Inflammatory macrophage treated with lipopolysaccharide for 4 hours (primary cell): ENCODE data around the gene TMTC4.
A peak's percentile ranks its signal among the peaks of the same experiment; 100 is the strongest.
"Not testable (repeated sequence)": the region's sequence is repeated elsewhere in the genome, so short reads cannot be mapped to it uniquely, and the experiment has no call there.

Experiments used
- DNase-seq: peaks from one replicate; pipeline ENCODE4 v3.0.0-alpha.2; 2020

Gene TMTC4

GRCh38 chr13:100674572-100674871 lies at the start of gene TMTC4:
Gene TMTC4 (minus strand): TSS chr13:100674795. CDS start chr13:100670362, 4,433 bp downstream.
- DNase-seq: peak; percentile 14

GRCh38 chr13:100722517-100722916 lies 47.9 kb upstream of the TMTC4 start:
- DNase-seq: no peak

GRCh38 chr13:100721885-100722512 lies 47.4 kb upstream of the TMTC4 start:
- peak; percentile 37 for DNase-seq

DNA sequence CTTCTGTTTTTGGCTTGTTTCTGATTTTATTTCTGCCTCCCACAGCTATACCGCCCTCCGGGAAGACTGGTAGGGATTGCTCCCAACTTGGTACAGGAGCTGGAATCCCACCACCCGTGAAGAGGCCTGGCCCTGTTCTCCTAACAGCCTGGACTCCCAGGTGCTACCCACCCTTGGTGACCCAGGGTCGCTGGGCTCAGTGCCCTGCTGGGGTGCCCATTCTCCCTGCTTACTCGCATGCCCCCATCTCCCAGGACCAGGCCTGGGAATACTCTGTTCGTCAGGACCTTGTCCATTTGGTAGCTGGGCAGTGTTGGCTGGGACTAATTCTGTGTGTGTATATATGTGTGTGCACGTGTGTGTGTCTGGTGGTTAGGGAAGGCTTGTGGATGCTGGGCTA lies 41.0 kb upstream of the TMTC4 start:
- DNase-seq: no peak

DNA sequence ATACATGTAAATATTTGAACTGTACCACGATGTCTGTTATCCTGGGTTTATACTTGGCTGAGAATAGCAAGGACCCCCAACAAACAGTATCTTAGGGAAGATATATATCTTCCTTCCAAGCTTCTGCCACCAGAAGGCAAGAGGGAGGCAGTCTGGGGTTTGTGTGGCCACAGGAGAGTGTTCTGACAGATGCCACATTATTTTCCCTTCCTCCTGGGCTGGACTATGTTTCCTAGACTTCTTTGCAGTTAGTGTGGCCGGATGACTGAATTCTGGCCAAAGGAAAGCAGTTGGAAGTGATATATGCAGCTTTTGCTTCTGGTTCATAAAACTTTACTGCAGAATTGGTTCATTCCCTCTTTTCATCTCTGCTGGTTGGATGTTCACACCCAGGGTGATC lies 39.9 kb upstream of the TMTC4 start:
- no peak for DNase-seq

GRCh38 chr13:100710176-100710575 lies 35.6 kb upstream of the TMTC4 start:
- no peak for DNase-seq

DNA sequence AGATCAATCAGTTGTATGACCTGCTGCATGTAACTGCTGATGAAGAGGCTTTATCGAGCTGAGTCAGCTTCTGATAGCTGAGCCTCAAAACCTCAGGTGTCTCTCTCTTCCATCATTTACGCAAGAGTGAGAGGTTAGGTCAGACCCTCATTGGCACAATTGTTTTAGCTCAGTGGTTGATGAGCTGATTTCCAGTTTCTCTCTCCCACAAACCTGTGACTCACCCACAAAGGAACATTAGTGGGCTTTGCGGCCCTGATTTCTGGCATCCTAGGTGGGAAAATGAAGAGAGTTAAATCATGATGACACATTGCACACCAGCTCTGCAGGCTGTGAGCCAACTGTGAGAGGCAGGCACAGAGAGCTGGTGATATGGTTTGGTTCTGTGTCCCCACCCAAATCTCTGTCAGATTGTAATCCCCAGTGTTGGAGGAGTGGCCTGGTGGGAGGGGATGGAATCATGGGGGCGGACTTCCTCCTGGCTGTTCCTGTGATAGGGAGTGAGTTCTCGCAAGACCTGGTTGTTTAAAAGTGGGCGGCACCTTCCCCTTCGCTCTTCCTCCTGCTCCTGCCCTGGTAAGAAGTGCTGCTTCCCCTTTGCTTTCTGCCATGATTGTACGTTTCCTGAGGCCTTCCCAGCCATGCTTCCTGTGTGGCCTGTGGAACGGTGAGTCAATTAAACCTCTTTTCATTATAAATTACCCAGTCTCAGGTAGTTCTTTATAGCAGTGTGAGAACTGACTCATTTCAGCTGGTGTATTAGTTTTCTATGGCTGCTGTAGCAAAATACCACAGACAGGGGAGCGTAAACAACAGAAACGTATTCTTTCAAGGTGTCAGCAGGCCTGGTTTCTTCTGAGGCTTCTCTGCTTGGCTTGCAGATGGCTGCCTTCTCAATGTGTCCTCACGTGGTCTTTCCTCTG lies 33.5 kb upstream of the TMTC4 start:
- DNase-seq: no peak

DNA sequence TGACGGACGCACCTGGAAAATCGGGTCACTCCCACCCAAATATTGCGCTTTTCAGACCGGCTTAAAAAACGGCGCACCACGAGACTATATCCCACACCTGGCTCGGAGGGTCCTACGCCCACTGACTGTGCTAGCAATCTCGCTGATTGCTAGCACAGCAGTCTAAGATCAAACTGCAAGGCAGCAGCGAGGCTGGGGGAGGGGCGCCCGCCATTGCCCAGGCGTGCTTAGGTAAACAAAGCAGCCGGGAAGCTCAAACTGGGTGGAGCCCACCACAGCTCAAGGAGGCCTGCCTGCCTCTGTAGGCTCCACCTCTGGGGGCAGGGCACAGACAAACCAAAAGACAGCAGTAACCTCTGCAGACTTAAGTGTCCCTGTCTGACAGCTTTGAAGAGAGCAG lies 23.7 kb upstream of the TMTC4 start:
- not testable (repeated sequence) for DNase-seq

GRCh38 chr13:100695509-100695773 lies 20.8 kb upstream of the TMTC4 start:
- no peak for DNase-seq

- DNase-seq: no peak
Observed at GRCh38 chr13:100694722-100695508, 20.3 kb upstream of the TMTC4 start.

- DNase-seq: no peak
Observed at GRCh38 chr13:100689191-100689590, 14.6 kb upstream of the TMTC4 start.

- DNase-seq: no peak
Observed at GRCh38 chr13:100680131-100680530, 5.5 kb upstream of the TMTC4 start.

DNA sequence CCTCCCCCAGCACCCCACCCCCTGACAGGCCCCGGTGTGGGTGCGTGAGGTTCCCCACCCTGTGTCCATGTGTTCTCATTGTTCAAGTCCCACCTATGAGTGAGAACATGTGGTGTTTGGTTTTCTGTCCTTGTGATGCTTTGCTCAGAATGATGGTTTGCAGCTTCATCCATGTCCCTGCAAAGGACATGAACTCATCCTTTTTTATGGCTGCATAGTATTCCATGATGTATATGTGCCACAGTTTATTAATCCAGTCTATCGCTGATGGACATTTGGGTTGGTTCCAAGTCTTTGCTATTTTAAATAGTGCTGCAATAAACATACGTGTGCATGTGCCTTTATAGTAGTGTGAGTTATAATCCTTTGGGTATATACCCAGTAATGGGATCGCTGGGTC lies 2.5 kb upstream of the TMTC4 start:
- DNase-seq: not testable (repeated sequence)

GRCh38 chr13:100675661-100676129 lies 1.1 kb upstream of the TMTC4 start:
- no peak for DNase-seq

DNA sequence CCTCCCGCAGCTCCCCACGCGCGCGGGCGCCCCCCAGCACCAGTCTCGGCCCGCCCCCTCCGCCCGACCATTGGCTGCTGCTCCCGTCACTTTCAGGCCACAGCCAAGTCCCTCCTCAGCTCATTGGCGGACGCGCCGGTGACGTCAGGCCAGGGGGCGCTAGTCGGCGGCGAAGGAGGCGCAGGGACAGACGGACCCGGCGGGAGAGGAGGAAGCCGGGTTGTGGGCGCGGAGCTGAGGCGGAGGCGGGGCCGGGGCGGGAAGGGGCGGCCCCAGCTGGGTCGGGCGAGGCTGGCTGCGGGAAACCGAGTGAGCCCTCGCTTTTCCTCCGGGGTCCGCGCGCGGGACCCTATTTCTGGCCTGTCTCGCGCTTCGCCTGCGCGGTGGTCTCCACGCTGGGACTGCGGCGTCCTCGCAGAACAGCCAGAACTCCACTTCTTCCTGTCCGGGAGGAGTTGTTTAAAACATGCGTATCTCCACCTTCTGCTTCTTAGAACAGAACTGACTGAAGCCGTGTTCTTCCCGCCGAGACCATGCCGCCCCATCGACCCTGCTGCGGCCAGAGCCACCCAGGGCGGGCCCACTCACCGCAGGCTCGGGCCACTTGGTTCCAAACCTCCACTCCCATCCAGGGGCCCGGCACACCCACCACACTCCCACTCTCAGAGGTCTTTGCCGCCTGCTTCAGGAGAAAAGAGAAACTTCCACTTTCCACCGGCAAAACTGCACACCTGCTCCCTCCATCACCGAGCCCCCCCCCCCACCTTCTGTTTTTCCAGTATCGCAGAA lies 471 bp upstream of the TMTC4 start:
- DNase-seq: peak; percentile 98

DNA sequence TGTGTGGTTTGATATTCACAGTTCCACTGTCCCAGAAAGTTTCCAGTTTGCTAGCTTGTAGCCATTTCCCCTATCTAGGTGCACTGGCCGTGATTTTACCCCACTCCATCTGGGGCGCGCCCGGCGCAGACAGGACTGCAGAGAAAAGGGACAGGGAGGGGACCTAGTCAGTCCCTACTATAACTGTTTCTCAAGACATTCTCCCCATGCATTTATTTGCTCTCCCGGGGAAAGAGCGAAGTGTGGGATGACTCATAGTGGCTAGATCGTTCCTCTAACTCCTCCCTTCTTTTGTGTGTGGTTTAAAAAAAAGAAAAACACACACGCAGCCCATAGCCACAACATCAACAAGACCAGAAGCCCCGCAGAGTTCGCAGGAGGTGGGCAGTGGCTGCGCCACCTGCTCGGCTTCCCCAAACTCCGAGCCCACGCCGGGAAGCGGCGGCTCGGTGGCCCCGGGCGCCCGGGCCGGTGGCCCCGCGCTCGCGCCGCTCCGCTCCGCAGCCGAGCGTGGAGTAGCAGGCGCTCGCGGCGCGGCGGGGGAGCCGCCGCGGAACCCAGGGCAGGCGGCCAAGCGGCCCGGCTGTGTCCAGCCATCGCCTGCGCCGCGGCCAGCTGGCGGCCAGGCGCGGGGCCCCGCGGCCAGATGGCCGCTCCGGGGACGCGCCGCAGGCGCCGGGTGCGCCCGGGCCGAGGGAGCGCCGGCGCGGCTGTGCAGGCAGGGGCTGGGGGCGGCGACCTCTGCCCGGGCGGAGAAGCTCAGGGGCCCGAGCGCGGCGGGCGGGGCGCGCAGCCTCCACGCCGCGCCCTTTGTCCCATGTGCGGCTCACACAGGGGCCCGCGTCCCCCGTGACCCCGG lies 653 bp downstream of the TMTC4 start:
- DNase-seq: peak; percentile 68

DNA sequence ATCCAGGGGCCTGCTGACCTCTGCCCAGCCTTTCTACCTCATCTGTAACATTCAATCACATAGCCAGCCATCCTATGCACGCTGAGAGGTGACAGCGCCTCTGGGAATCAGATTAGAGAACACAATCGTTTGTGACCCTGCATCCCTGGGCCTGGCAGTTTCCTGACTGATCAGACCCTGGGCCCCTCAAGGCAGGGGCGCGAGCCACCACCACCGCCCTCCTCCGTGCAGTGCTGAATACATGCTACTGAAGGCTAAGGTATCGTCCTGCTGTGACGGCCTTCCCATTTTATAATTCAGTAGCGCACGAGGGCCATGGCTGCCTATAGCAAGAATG lies 1.3 kb downstream of the TMTC4 start:
- DNase-seq: no peak

- DNase-seq: no peak
Observed at GRCh38 chr13:100671389-100672182, 3.0 kb downstream of the TMTC4 start.

DNA sequence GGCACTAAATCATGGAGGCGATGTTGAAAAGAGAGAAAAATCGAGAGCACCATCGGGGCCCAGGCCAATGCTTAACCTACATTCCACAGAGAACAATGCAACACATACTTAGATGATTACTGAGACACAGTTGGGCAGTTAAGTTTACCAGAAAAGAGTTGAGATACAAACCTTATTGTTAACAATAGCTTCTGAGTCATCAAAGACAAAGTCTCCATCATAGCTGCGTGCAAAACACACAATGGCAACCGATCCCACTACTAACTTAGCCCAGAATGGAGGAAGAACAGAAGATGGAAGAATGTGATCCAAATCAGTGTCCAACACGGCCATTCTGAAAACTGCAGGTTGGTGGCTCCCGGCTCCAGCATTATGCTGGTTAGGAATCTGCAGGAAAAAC lies 6.2 kb downstream of the TMTC4 start:
- DNase-seq: no peak

- DNase-seq: no peak
Observed at GRCh38 chr13:100667894-100668293, 6.7 kb downstream of the TMTC4 start.

GRCh38 chr13:100666124-100666523 lies 8.5 kb downstream of the TMTC4 start:
- no peak for DNase-seq
